Mesendoderm (in vitro differentiated cells): Measurements from ENCODE around the gene HSD17B13.
"Not testable (repeated sequence)": the region's sequence is repeated elsewhere in the genome, so short reads cannot be mapped to it uniquely, and the experiment has no call there.

Source experiments
- DNase-seq: peaks from one replicate; pipeline ENCODE4 v3.0.0; 2013
- H2AK5ac ChIP-seq: 2 replicates; pipeline ENCODE4 v1.6.1; 2013; ENCODE audit warnings: low read length, inconsistent platforms
- H2BK120ac ChIP-seq: 2 replicates; pipeline ENCODE4 v1.6.1; 2013; ENCODE audit warnings: low read depth, mild to moderate bottlenecking, low read length, moderate library complexity, mixed read lengths
- H2BK15ac ChIP-seq: replicated peaks from 2 replicates; pipeline ENCODE4 v1.6.1; 2013; ENCODE audit warnings: low read depth, mild to moderate bottlenecking, moderate library complexity
- H2BK5ac ChIP-seq: 2 replicates; pipeline ENCODE4 v1.6.1; 2013; ENCODE audit warnings: low read length, inconsistent platforms
- H3K18ac ChIP-seq: 2 replicates; pipeline ENCODE4 v1.6.1; 2013; ENCODE audit warnings: mild to moderate bottlenecking, low read length, mixed read lengths
- H3K23ac ChIP-seq: one replicate; pipeline ENCODE4 v1.6.1; 2013; ENCODE audit warnings: low read length
- H3K27ac ChIP-seq: 2 replicates; pipeline ENCODE4 v1.5.1; 2013; ENCODE audit warnings: low read depth, mild to moderate bottlenecking, inconsistent platforms, low read length, moderate library complexity
- H3K27me3 ChIP-seq: 2 replicates; pipeline ENCODE4 v1.6.1; 2013; ENCODE audit warnings: low read length, control low read depth, mild to moderate bottlenecking, inconsistent platforms; ENCODE audit not compliant: insufficient read depth, poor library complexity
- H3K36me3 ChIP-seq: 2 replicates; pipeline ENCODE4 v1.6.1; 2013; ENCODE audit warnings: low read length, inconsistent platforms; ENCODE audit not compliant: control insufficient read depth, insufficient read depth
- H3K4ac ChIP-seq: one replicate; pipeline ENCODE4 v1.6.1; 2013; ENCODE audit warnings: low read depth, mild to moderate bottlenecking, low read length, moderate library complexity
- H3K4me1 ChIP-seq: 2 replicates; pipeline ENCODE4 v1.6.1; 2013; ENCODE audit warnings: low read depth, low read length, inconsistent platforms; ENCODE audit not compliant: control insufficient read depth
- H3K4me2 ChIP-seq: 2 replicates; pipeline ENCODE4 v1.6.1; 2013; ENCODE audit warnings: low read length
- H3K4me3 ChIP-seq: 2 replicates; pipeline ENCODE4 v1.5.1; 2013; ENCODE audit warnings: mild to moderate bottlenecking, low read length
- H3K56ac ChIP-seq: one replicate; pipeline ENCODE4 v1.6.1; 2013; ENCODE audit warnings: low read length
- H3K79me1 ChIP-seq: 2 replicates; pipeline ENCODE4 v1.6.1; 2013; ENCODE audit warnings: low read length, inconsistent platforms
- H3K79me2 ChIP-seq: 2 replicates; pipeline ENCODE4 v1.6.1; 2013; ENCODE audit warnings: mild to moderate bottlenecking, low read length; ENCODE audit not compliant: control insufficient read depth, insufficient read depth
- H3K9ac ChIP-seq: 2 replicates; pipeline ENCODE4 v1.6.1; 2013; ENCODE audit warnings: low read length, inconsistent platforms
- H4K5ac ChIP-seq: one replicate; pipeline ENCODE4 v1.6.1; 2013; ENCODE audit warnings: low read length
- H4K8ac ChIP-seq: one replicate; pipeline ENCODE4 v1.6.1; 2013; ENCODE audit warnings: low read depth, mild to moderate bottlenecking, control low read depth, low read length, moderate library complexity
- WGBS: extraction: QIAGEN DNeasy Blood & Tissue Kit; methylation state at CpG from one replicate; pipeline ENCODE4 v1.1.7; 2013; ENCODE audit warnings: low lambda C conversion rate, missing lambda C conversion rate; ENCODE audit not compliant: insufficient coverage; ENCODE audit errors: extremely low coverage; 5-methylcytosine and 5-hydroxymethylcytosine counted together

HSD17B13 gene

DNA sequence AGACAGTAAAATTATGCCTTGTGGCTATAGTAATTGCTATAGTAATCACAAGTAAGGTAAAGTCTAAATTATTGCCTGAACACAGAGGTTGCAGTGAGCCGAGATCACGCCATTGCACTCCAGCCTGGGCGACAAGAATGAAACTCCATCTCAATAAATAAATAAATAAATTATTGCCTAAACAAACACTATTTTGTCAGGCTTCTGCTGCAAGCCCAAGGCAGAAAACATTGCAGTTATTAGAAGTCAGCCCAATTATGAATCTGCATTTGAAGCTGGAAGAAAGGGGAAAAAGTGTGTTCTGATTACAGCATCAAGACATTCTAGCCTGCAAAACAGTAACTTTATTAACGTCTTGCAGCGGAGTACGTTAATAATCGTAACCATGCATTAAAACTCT is 17.1 kb downstream of the HSD17B13 start:
- H3K23ac ChIP-seq = no peak overlapping the region
- no peak overlapping the region for H2BK15ac ChIP-seq
- no peaks in the 10 kb centered on the region for H3K79me1 ChIP-seq
- no peak overlapping the region for H3K9ac ChIP-seq
- no peak overlapping the region for H3K4me2 ChIP-seq
- no peak overlapping the region for H2BK5ac ChIP-seq
- no peak overlapping the region for H2BK120ac ChIP-seq
- no peak overlapping the region for H3K4me3 ChIP-seq
- H3K4me1 ChIP-seq = no peaks in the 10 kb centered on the region
- no peaks in the 10 kb centered on the region for H3K36me3 ChIP-seq
- no peak overlapping the region for H3K56ac ChIP-seq
- WGBS = no CpG with 5 or more reads among the region's 7 CpGs
- no peak overlapping the region for H2AK5ac ChIP-seq
- H3K27ac ChIP-seq = no peak overlapping the region
- H4K5ac ChIP-seq = no peak overlapping the region
- H3K27me3 ChIP-seq = no peaks in the 10 kb centered on the region
- DNase-seq = no peak
- no peak overlapping the region for H3K18ac ChIP-seq
- H3K79me2 ChIP-seq = no peaks in the 10 kb centered on the region
- no peak overlapping the region for H4K8ac ChIP-seq
- H3K4ac ChIP-seq = no peak overlapping the region

DNA sequence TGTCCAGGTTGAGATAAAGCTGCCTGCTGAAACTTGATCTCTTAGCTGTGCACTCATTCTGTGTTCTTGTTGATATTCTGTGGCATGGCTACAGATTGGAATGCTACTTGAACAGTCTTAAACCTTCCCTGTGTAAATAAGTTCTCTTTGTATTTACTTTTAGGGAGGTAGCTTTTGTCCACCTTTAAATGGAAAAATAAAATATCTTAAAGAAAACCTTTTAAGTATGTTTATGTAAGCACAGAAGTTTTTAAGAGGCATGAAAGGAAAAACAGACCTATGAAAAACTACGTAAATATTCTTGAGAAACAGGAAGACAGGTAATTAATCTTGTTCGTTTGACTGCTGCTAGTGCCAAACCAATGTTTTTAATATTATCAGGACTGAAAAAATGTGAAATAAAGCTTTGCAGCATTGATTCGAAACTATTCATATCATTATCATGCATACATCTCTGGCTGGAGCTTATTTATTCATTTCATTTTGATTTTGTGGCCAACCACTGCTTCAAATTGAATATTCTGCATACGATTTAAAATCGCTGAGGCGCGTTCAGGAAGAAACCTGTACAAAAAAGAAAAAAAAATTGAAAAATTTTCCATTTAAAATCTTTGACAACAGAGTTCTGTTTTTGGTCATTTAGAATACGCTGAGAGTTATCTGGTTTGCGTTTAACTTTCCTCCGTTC is 17.8 kb downstream of the HSD17B13 start:
- DNase-seq = no peak
- H3K4me3 ChIP-seq = no peak overlapping the region
- no peak overlapping the region for H2BK5ac ChIP-seq
- no peak overlapping the region for H2BK120ac ChIP-seq
- H4K8ac ChIP-seq = no peak overlapping the region
- H3K4me1 ChIP-seq = no peaks in the 10 kb centered on the region
- H3K4me2 ChIP-seq = no peak overlapping the region
- H4K5ac ChIP-seq = no peak overlapping the region
- no peak overlapping the region for H3K56ac ChIP-seq
- no peak overlapping the region for H3K18ac ChIP-seq
- no peak overlapping the region for H3K27ac ChIP-seq
- H3K9ac ChIP-seq = no peak overlapping the region
- no peak overlapping the region for H3K23ac ChIP-seq
- H3K27me3 ChIP-seq = no peaks in the 10 kb centered on the region
- H3K79me2 ChIP-seq = no peaks in the 10 kb centered on the region
- no CpG with 5 or more reads among the region's 10 CpGs for WGBS
- H3K36me3 ChIP-seq = no peaks in the 10 kb centered on the region
- H3K79me1 ChIP-seq = no peaks in the 10 kb centered on the region
- H3K4ac ChIP-seq = no peak overlapping the region
- H2AK5ac ChIP-seq = no peak overlapping the region
- no peak overlapping the region for H2BK15ac ChIP-seq

GRCh38 chr4:87299898-87300297 is 22.8 kb downstream of the HSD17B13 start:
- WGBS = no CpG with 5 or more reads among the region's 4 CpGs
- no peak overlapping the region for H3K27ac ChIP-seq
- no peak overlapping the region for H3K23ac ChIP-seq
- no peaks in the 10 kb centered on the region for H3K27me3 ChIP-seq
- no peaks in the 10 kb centered on the region for H3K36me3 ChIP-seq
- no peak overlapping the region for H3K4ac ChIP-seq
- no peak overlapping the region for H3K9ac ChIP-seq
- H3K79me1 ChIP-seq = no peaks in the 10 kb centered on the region
- H3K56ac ChIP-seq = no peak overlapping the region
- H4K5ac ChIP-seq = no peak overlapping the region
- H3K79me2 ChIP-seq = no peaks in the 10 kb centered on the region
- no peak for DNase-seq
- H2BK15ac ChIP-seq = no peak overlapping the region
- H2BK120ac ChIP-seq = no peak overlapping the region
- no peak overlapping the region for H3K4me2 ChIP-seq
- no peak overlapping the region for H3K4me3 ChIP-seq
- H2AK5ac ChIP-seq = no peak overlapping the region
- no peak overlapping the region for H4K8ac ChIP-seq
- no peaks in the 10 kb centered on the region for H3K4me1 ChIP-seq
- no peak overlapping the region for H3K18ac ChIP-seq
- no peak overlapping the region for H2BK5ac ChIP-seq

- H3K18ac ChIP-seq = no peak overlapping the region
- no peaks in the 10 kb centered on the region for H3K79me1 ChIP-seq
- H2AK5ac ChIP-seq = no peak overlapping the region
- H3K23ac ChIP-seq = no peak overlapping the region
- H2BK120ac ChIP-seq = no peak overlapping the region
- H4K5ac ChIP-seq = no peak overlapping the region
- no peak overlapping the region for H2BK5ac ChIP-seq
- H4K8ac ChIP-seq = no peak overlapping the region
- no peaks in the 10 kb centered on the region for H3K36me3 ChIP-seq
- no peak for DNase-seq
- WGBS = no CpG with 5 or more reads among the region's 2 CpGs
- no peaks in the 10 kb centered on the region for H3K27me3 ChIP-seq
- no peak overlapping the region for H3K27ac ChIP-seq
- no peak overlapping the region for H3K4ac ChIP-seq
- no peaks in the 10 kb centered on the region for H3K79me2 ChIP-seq
- no peak overlapping the region for H3K4me3 ChIP-seq
- H3K56ac ChIP-seq = no peak overlapping the region
- no peak overlapping the region for H3K9ac ChIP-seq
- H2BK15ac ChIP-seq = no peak overlapping the region
- no peaks in the 10 kb centered on the region for H3K4me1 ChIP-seq
- no peak overlapping the region for H3K4me2 ChIP-seq
These were observed 24.3 kb downstream of the HSD17B13 start for GRCh38 chr4:87298362-87298761.

DNA sequence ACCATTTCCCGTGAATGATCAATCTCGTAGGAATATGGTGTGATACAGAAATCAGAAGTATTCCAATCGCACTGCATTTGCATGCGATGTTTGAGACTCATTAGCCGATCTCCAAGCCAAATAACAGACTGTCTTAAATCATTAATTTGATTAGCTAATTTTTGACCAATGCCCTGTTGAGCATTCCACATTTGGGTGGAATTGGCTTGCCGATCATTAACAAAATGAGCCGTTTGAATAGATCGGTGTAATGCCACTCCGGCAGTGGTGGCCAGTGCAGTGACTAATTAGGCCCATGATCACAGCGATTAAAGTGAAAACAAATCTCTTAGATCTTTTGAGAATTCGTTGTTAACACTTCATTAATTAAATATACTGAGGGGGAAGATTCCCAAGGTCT is 27.8 kb downstream of the HSD17B13 start:
- H2BK120ac ChIP-seq, H3K27me3 ChIP-seq, DNase-seq, H3K56ac ChIP-seq, H3K36me3 ChIP-seq, H3K27ac ChIP-seq, H4K5ac ChIP-seq, H3K4me1 ChIP-seq, H3K4me3 ChIP-seq, H3K23ac ChIP-seq, H2AK5ac ChIP-seq, H3K4me2 ChIP-seq, H3K18ac ChIP-seq, H2BK5ac ChIP-seq, H3K9ac ChIP-seq, H4K8ac ChIP-seq, H3K79me2 ChIP-seq, H3K79me1 ChIP-seq, H3K4ac ChIP-seq, H2BK15ac ChIP-seq: not testable (repeated sequence)
- WGBS = no CpG with 5 or more reads among the region's 11 CpGs

DNA sequence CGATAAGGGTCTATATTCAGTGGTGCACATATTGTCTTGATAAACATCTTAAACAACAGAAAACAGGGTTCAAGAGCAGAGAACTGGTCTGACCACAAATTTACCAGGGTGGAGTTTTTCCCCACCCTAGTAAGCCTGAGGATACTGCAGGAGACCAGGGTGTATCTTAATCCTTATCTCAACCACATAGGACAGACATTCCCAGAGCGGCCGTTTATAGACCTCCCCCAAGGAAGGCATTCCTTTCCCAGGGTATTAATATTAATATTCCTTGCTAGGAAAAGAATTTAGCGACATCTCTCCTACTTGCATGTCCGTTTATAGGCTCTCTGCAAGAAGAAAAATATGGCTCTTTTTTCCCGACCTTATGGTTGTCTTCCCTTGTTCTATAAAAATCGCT is 28.8 kb downstream of the HSD17B13 start:
- not testable (repeated sequence) for H3K79me2 ChIP-seq, H3K9ac ChIP-seq, H3K27ac ChIP-seq, H4K8ac ChIP-seq, H3K4me3 ChIP-seq, H4K5ac ChIP-seq, H3K56ac ChIP-seq, H3K27me3 ChIP-seq, H3K4ac ChIP-seq, H3K79me1 ChIP-seq, H3K23ac ChIP-seq, H3K18ac ChIP-seq, H2BK5ac ChIP-seq, H3K4me2 ChIP-seq, H2BK120ac ChIP-seq, H2BK15ac ChIP-seq, DNase-seq, H3K4me1 ChIP-seq, H3K36me3 ChIP-seq, H2AK5ac ChIP-seq
- WGBS = no CpG with 5 or more reads among the region's 7 CpGs
